CD14-positive monocyte (primary cell): Measurements from ENCODE around the gene OR5W2. TPM values are rescaled to one million over a fixed set of nuclear protein-coding genes. Genes with fewer than 3 reads are reported as not detected.

ENCODE experiments used
- DNase-seq, 3 donors: peaks; one replicate each; pipeline ENCODE4 v3.0.0-alpha.2; 2011 to 2022
- H2AFZ ChIP-seq: 2 replicates; pipeline ENCODE4 v1.6.0; 2012; ENCODE audit warnings: mild to moderate bottlenecking, low read depth, low read length, inconsistent platforms; ENCODE audit not compliant: insufficient read depth, poor library complexity, severe bottlenecking
- H3K27ac ChIP-seq, 2 donors: 1 replicate in 1 of 2; 2 replicates in 1 of 2; pipeline ENCODE4 v1.5.1; 2012 to 2013; ENCODE audit warnings: low read length in 2 of 2, control low read depth in 1 of 2, inconsistent platforms in 1 of 2, low read depth in 1 of 2, mild to moderate bottlenecking in 1 of 2
- H3K27me3 ChIP-seq, 2 donors: one replicate each; pipeline versions ENCODE4 v1.6.0 to v1.6.1; 2011 to 2013; ENCODE audit warnings: low read length in 2 of 2; ENCODE audit not compliant: control insufficient read depth in 2 of 2, insufficient read depth in 2 of 2
- H3K36me3 ChIP-seq, 2 donors: replicated peaks in 1 of 2; 1 replicate in 1 of 2; 2 replicates in 1 of 2; pipeline versions ENCODE4 v1.5.1 to v1.6.1; 2012 to 2013; ENCODE audit warnings: low read length in 2 of 2, control low read depth in 1 of 2, inconsistent platforms in 1 of 2, mild to moderate bottlenecking in 1 of 2; ENCODE audit not compliant: insufficient read depth in 2 of 2, control insufficient read depth in 1 of 2
- H3K4me1 ChIP-seq, 2 donors: 1 replicate in 1 of 2; 2 replicates in 1 of 2; pipeline versions ENCODE4 v1.5.1 to v1.6.1; 2012 to 2013; ENCODE audit warnings: low read length in 2 of 2, control low read depth in 1 of 2, inconsistent platforms in 1 of 2, mild to moderate bottlenecking in 1 of 2, moderate library complexity in 1 of 2; ENCODE audit not compliant: insufficient read depth in 2 of 2, control insufficient read depth in 1 of 2
- H3K4me2 ChIP-seq: replicated peaks from 2 replicates; pipeline ENCODE3; 2012; ENCODE audit warnings: low read length, moderate library complexity, mild to moderate bottlenecking; ENCODE audit not compliant: poor library complexity, severe bottlenecking; ENCODE audit errors: extremely low read depth
- H3K4me3 ChIP-seq, 3 experiments: fragments of 200-600 bp in 1 of 3; sonication (generic) in 1 of 3; replicated peaks in 1 of 3; 1 replicate in 2 of 3; 2 replicates in 1 of 3; pipeline ENCODE4 v1.5.1; 2011 to 2013; ENCODE audit warnings: low read length in 3 of 3, mild to moderate bottlenecking in 3 of 3, control low read depth in 2 of 3, low read depth in 2 of 3, inconsistent platforms in 1 of 3, moderate library complexity in 1 of 3
- H3K79me2 ChIP-seq: 2 replicates; pipeline ENCODE4 v1.6.0; 2012; ENCODE audit warnings: mild to moderate bottlenecking, control low read depth, inconsistent platforms, low read length, moderate library complexity; ENCODE audit not compliant: insufficient read depth
- H3K9ac ChIP-seq: 2 replicates; pipeline ENCODE4 v1.6.0; 2017; ENCODE audit warnings: low read length, mild to moderate bottlenecking; ENCODE audit not compliant: insufficient read depth, poor library complexity, severe bottlenecking
- H3K9me3 ChIP-seq, 2 donors: replicated peaks in 1 of 2; 1 replicate in 1 of 2; 2 replicates in 1 of 2; pipeline versions ENCODE4 v1.5.1 to v1.6.1; 2012 to 2013; ENCODE audit warnings: low read length in 2 of 2, control low read depth in 1 of 2; ENCODE audit not compliant: control insufficient read depth in 1 of 2, insufficient read depth in 1 of 2
- H4K20me1 ChIP-seq: 2 replicates; pipeline ENCODE4 v1.6.0; 2012; ENCODE audit warnings: mild to moderate bottlenecking, low read length, control low read depth, moderate library complexity; ENCODE audit not compliant: insufficient read depth
- H3K27ac Mint-ChIP-seq, 7 donors: one replicate each; pipeline ENCODE4 v1.8.0; 2020; ENCODE audit warnings: mild to moderate bottlenecking in 7 of 7, mixed read lengths in 7 of 7, moderate library complexity in 6 of 7, inconsistent platforms in 2 of 7
- H3K27me3 Mint-ChIP-seq, 3 donors: one replicate each; pipeline ENCODE4 v1.8.0; 2021 to 2022; ENCODE audit warnings: low read depth in 3 of 3, mild to moderate bottlenecking in 3 of 3, mixed read lengths in 3 of 3, moderate library complexity in 3 of 3, inconsistent platforms in 1 of 3
- H3K36me3 Mint-ChIP-seq, 2 donors: one replicate each; pipeline ENCODE4 v1.8.0; 2020; ENCODE audit warnings: mixed read lengths in 2 of 2, inconsistent platforms in 1 of 2, mild to moderate bottlenecking in 1 of 2
- H3K4me1 Mint-ChIP-seq: one replicate; pipeline ENCODE4 v1.8.0; 2020; ENCODE audit warnings: mild to moderate bottlenecking, mixed read lengths
- H3K4me3 Mint-ChIP-seq, 2 donors: one replicate each; pipeline ENCODE4 v1.8.0; 2020; ENCODE audit warnings: mild to moderate bottlenecking in 2 of 2, mixed read lengths in 2 of 2, moderate library complexity in 1 of 2
- H3K9me3 Mint-ChIP-seq, 7 donors: one replicate each; pipeline ENCODE4 v1.8.0; 2020 to 2022; ENCODE audit warnings: mixed read lengths in 7 of 7, mild to moderate bottlenecking in 6 of 7, moderate library complexity in 6 of 7, inconsistent platforms in 2 of 7
- whole genome bisulfite sequencing: methylation state at CpG from one replicate; pipeline ENCODE4 v1.1.5; 2013; ENCODE audit warnings: missing lambda C conversion rate; ENCODE audit not compliant: insufficient coverage; 5-methylcytosine and 5-hydroxymethylcytosine counted together
- intact Hi-C, 2 donors: fragments of 100-400 bp; cut with micrococcal nuclease; formaldehyde crosslinking; loops; one replicate each; pipeline versions ENCODE4 v1.15.0 to v1.15.1; 2023
- polyA plus RNA-seq, 3 donors: library from polyadenylated mRNA; depleted of rRNA in 1 of 3; unstranded in 2 of 3; stranded (reverse) in 1 of 3; fragments of 300-500 nt in 2 of 3; fragments of >200 nt in 1 of 3; fragmentation: Illumina TruSeq in 2 of 3; gene quantifications; 1 replicate in 2 of 3; 2 replicates in 1 of 3; pipeline ENCODE4 v1.2.3, GENCODE V29; 2012 to 2021
- TF ChIP-seq, protein P1 (sequence below): fragments of 200-600 bp; IDR thresholded peaks from one replicate; pipeline ENCODE4 v1.8.0; 2022; ENCODE audit warnings: antibody characterized with exemption, mild to moderate bottlenecking

Gene OR5W2
- polyA plus RNA-seq, 3 donors = not detected

GRCh38 chr11:55949330-55949729 lies 34.9 kb upstream of the OR5W2 start:
- no peak overlapping the region for H3K9ac ChIP-seq
- no peaks in the 10 kb centered on the region for H3K4me1 ChIP-seq
- Mint-ChIP-seq H3K4me1 (no peaks in the 10 kb centered on the region), H3K4me3 (no peak overlapping the region), H3K9me3 (no peaks in the 10 kb centered on the region), H3K36me3 (no peaks in the 10 kb centered on the region), H3K27me3 (no peaks in the 10 kb centered on the region), H3K27ac (no peak overlapping the region)
- H3K4me3 ChIP-seq = no peak overlapping the region
- H2AFZ ChIP-seq = no peak overlapping the region
- no peak for DNase-seq
- H3K9me3 ChIP-seq = no peaks in the 10 kb centered on the region
- no peak overlapping the region for H3K27ac ChIP-seq
- 85% methylated on average over 4 of the region's 4 CpGs for WGBS
- intact Hi-C loops = no loop called here
- no peaks in the 10 kb centered on the region for H4K20me1 ChIP-seq
- no peaks in the 10 kb centered on the region for H3K27me3 ChIP-seq
- H3K36me3 ChIP-seq = no peaks in the 10 kb centered on the region
- TF ChIP-seq, protein P1, sequence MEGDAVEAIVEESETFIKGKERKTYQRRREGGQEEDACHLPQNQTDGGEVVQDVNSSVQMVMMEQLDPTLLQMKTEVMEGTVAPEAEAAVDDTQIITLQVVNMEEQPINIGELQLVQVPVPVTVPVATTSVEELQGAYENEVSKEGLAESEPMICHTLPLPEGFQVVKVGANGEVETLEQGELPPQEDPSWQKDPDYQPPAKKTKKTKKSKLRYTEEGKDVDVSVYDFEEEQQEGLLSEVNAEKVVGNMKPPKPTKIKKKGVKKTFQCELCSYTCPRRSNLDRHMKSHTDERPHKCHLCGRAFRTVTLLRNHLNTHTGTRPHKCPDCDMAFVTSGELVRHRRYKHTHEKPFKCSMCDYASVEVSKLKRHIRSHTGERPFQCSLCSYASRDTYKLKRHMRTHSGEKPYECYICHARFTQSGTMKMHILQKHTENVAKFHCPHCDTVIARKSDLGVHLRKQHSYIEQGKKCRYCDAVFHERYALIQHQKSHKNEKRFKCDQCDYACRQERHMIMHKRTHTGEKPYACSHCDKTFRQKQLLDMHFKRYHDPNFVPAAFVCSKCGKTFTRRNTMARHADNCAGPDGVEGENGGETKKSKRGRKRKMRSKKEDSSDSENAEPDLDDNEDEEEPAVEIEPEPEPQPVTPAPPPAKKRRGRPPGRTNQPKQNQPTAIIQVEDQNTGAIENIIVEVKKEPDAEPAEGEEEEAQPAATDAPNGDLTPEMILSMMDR = no peak
- no peaks in the 10 kb centered on the region for H3K79me2 ChIP-seq
- H3K4me2 ChIP-seq = no peak overlapping the region

- no peak overlapping the region for H3K4me2 ChIP-seq
- Mint-ChIP-seq H3K4me1 (no peaks in the 10 kb centered on the region), H3K36me3 (no peaks in the 10 kb centered on the region), H3K27ac (no peak overlapping the region), H3K27me3 (no peaks in the 10 kb centered on the region), H3K9me3 (no peaks in the 10 kb centered on the region), H3K4me3 (no peak overlapping the region)
- no peak overlapping the region for H2AFZ ChIP-seq
- no peak overlapping the region for H3K9ac ChIP-seq
- no peak overlapping the region for H3K4me3 ChIP-seq
- no peaks in the 10 kb centered on the region for H3K79me2 ChIP-seq
- H3K4me1 ChIP-seq = no peaks in the 10 kb centered on the region
- H4K20me1 ChIP-seq = no peaks in the 10 kb centered on the region
- H3K27ac ChIP-seq = no peak overlapping the region
- H3K36me3 ChIP-seq = no peaks in the 10 kb centered on the region
- DNase-seq = no peak
- no peaks in the 10 kb centered on the region for H3K27me3 ChIP-seq
- intact Hi-C loops = no loop called here
- H3K9me3 ChIP-seq = no peaks in the 10 kb centered on the region
- no CpG with 5 or more reads among the region's 3 CpGs for WGBS
- TF ChIP-seq, protein P1 = no peak
These were observed 28.5 kb upstream of the OR5W2 start for GRCh38 chr11:55942785-55943392.
